Mucosa of descending colon (tissue), 3 donors: ENCODE results near the gene NAA11. TPM values are rescaled to one million over a fixed set of nuclear protein-coding genes. Genes with fewer than 3 reads are reported as not detected.

Source experiments
- ATAC-seq: fragments of 200-7000 bp; cut with Tn5 transposase; one replicate; pipeline ENCODE4 v1.9.1; 2020; ENCODE audit warnings: mild to moderate bottlenecking, moderate library complexity
- DNase-seq, 3 donors: peaks; one replicate each; pipeline ENCODE4 v3.0.0-alpha.2; 2020
- H3K36me3 ChIP-seq: fragments of 200-600 bp; one replicate; pipeline ENCODE4 v1.8.0; 2021; ENCODE audit warnings: low read depth, mild to moderate bottlenecking
- H3K4me1 ChIP-seq: fragments of 200-600 bp; one replicate; pipeline ENCODE4 v1.8.0; 2021; ENCODE audit warnings: low read depth, mild to moderate bottlenecking
- H3K4me3 ChIP-seq: fragments of 200-600 bp; one replicate; pipeline ENCODE4 v1.8.0; 2021; ENCODE audit warnings: mild to moderate bottlenecking
- H3K9me3 ChIP-seq: fragments of 200-600 bp; one replicate; pipeline ENCODE4 v1.8.0; 2021; ENCODE audit warnings: mild to moderate bottlenecking
- CTCF ChIP-seq: fragments of 200-600 bp; IDR thresholded peaks from one replicate; pipeline ENCODE4 v1.8.0; 2022; ENCODE audit warnings: antibody characterized with exemption, mild to moderate bottlenecking
- intact Hi-C, 2 donors: fragments of 100-400 bp; cut with DNase I in 1 of 2; cut with micrococcal nuclease in 1 of 2; formaldehyde crosslinking; loops; one replicate each; pipeline versions ENCODE4 v1.11.0 to v1.11.1; 2022; cut with DNase I, micrococcal nuclease
- total RNA-seq, 3 donors: library from RNA; stranded (reverse); fragmentation: NEBNext Ultra II Directional in 2 of 3; extraction: Animal tissue kit (Norgen Biotek cat#: 25700) in 2 of 3; gene quantifications; one replicate each; pipeline versions ENCODE4 v1.2.1 to v1.2.4, GENCODE V29; 2021 to 2023
- donor health status: DM: no; HTN: no; CAD: no; lungs with moderate emphysema.
- donor health status: DM: no; HTN: no; CAD: no.
- donor health status: DM: no; HTN: yes; CAD: no.

The NAA11 gene
- total RNA-seq, 3 donors from 2014 or later = not detected

GRCh38 chr4:79360006-79360405 is 34.1 kb upstream of the NAA11 start:
- DNase-seq (no peak), ATAC-seq (no peak)
- H3K4me1 ChIP-seq = no peaks in the 10 kb centered on the region
- no peaks in the 10 kb centered on the region for H3K9me3 ChIP-seq
- intact Hi-C loops = no loop called here
- no peak for TF ChIP-seq CTCF
- no peak overlapping the region for H3K4me3 ChIP-seq
- H3K36me3 ChIP-seq = no peaks in the 10 kb centered on the region

- Histone ChIP-seq H3K36me3 (no peaks in the 10 kb centered on the region), H3K4me1 (no peaks in the 10 kb centered on the region), H3K4me3 (no peak overlapping the region), H3K9me3 (no peaks in the 10 kb centered on the region)
- no peak for ATAC-seq
- TF ChIP-seq CTCF = no peak
- DNase-seq = no peak
- intact Hi-C loops = no loop called here
Observed at GRCh38 chr4:79358438-79358837, 32.6 kb upstream of the NAA11 start.

GRCh38 chr4:79357365-79357764 is 31.5 kb upstream of the NAA11 start:
- Histone ChIP-seq H3K36me3 (no peaks in the 10 kb centered on the region), H3K4me1 (no peaks in the 10 kb centered on the region), H3K4me3 (no peak overlapping the region), H3K9me3 (no peaks in the 10 kb centered on the region)
- intact Hi-C loops = no loop called here
- DNase-seq = no peak
- no peak for ATAC-seq
- TF ChIP-seq CTCF = no peak

GRCh38 chr4:79353075-79353474 is 27.2 kb upstream of the NAA11 start:
- intact Hi-C loops = no loop called here
- DNase-seq (no peak), ATAC-seq (no peak)
- no peak overlapping the region for H3K4me3 ChIP-seq
- peaks cover 2% of the 10 kb centered on the region for H3K9me3 ChIP-seq
- TF ChIP-seq CTCF = no peak
- no peaks in the 10 kb centered on the region for H3K4me1 ChIP-seq
- no peaks in the 10 kb centered on the region for H3K36me3 ChIP-seq

GRCh38 chr4:79348405-79348804 is 22.5 kb upstream of the NAA11 start:
- no peak for ATAC-seq
- intact Hi-C loops = no loop called here
- no peaks in the 10 kb centered on the region for H3K36me3 ChIP-seq

More at GRCh38 chr4:79348405-79348804, 22.5 kb upstream of the NAA11 start:
- TF ChIP-seq CTCF = no peak
- H3K4me1 ChIP-seq = no peaks in the 10 kb centered on the region
- H3K9me3 ChIP-seq = peaks cover 6% of the 10 kb centered on the region
- no peak for DNase-seq
- H3K4me3 ChIP-seq = no peak overlapping the region
